ENCODE measurements around the gene BCL3.

Gene BCL3

DNA sequence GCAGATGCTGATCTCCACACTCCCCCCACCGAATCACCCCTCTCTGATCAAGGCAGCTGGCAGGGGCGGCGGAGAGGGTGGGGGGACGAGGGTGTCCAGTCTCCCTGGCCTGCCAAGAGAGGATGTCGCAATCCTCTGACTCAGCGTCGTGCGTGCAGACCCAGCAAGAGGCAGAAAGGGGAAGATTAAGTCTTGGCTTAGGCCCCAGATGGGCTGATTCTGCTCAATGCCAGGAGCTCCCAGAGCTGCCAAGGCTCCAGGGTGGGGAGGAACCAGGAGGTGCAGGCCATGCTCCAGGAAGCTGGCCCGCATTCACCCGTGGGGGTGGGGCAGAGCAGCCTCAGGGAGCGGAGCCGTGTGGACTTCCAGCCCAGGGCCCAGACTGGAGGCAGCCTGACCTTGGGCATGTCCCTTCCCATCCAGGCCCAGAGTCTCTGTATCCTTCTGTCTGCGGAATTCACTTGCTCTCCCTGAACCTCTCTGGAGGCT, 6.6 kb upstream of the BCL3 start:
- DNase-seq (ENCODE audit: low read depth, low spot score): peak; percentile 76

DNA sequence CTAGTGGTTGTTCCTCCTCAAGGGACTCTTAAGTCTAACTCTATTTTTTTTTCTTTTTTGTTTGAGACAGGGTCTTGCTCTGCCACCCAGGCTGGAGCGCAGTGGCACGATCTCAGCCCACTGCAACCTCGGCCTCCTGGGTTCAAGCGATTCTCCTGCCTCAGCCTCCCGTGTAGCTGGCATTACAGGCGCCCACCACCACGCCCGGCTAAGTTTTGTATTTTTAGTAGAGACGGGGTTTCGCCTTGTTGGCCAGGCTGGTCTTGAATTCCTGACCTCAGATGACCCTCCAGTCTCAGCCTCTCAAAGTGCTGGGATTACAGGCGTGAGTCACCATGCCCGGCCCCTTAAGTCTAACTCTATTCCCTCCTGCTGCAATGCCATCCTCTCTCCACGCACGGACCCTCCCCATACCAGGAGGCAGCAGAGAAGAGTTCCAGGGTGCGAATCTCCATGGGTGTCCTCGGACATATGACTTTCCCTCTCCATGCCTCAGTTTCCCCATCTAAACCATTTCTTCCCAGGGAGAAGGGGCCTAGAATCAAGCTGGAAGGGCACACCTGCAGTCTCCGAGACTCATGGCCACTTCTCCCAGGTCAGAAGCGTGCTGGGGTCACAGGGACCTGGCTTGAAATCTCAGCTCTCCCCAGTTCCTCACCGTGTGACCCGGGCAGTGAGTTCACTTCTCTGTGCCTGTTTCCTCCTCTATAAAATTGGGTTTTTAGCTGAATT, 6.0 kb upstream of the BCL3 start:
- DNase-seq (ENCODE audit: low read depth, low spot score): no peak

DNA sequence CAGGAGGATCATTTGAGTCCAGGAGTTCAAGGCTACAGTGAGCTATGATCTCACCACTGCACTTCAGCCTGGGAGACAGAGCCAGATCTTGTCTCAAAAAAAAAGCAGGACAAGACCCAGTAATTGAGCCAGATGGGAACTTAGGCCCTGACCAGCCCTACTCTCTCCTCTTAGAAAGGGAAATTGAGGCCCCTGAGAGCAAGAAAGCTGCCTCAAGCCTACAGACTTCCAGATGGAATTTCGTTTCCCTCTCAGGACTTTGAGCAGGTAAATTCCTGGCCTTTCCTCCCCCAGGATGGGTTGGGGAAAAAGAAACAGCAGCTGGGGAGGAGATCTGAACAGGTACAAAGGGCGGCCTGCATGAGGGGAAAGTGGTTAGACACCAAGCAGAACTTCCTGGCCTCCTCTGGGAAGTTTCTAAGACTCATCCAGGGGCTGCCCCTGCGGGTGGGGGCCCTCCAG, 3.6 kb upstream of the BCL3 start:
- no peak for DNase-seq (ENCODE audit: low read depth, low spot score)

GRCh38 chr19:44745341-44745831, 3.1 kb upstream of the BCL3 start:
- DNase-seq (ENCODE audit: low read depth, low spot score): peak; percentile 62

DNA sequence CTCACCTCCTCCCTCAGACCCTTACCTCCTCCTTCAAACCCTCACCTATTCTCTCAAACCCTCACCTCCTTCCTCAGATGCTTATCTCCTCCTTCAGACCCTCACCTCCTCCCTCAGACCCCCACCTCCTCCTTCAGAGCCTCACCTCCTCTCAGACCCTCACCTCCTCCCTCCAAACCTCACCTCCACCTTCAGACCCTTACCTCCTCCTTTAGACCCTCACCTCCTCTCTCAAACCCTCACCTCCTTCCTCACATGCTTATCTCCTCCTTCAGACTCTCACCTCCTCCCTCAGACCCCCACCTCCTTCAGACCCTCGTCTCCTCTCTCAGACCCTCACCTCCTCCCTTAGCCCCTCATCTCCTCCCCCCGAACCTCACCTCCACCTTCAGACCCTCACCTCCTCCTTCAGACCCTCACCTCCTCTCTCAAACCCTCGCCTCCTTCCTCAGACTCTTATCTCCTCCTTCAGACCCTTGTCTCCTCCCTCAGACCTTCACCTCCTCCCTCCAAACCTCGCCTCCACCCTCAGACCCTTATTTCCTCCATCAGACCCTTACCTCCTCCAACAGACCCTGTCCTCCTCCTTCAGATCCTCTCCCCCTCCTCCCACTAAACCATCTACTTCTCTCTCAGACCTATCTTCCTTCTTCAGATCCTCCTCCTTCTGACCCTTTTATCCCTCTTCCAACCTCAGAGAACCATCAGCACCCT, 2.5 kb upstream of the BCL3 start:
- DNase-seq (ENCODE audit: low read depth, low spot score): no peak

DNA sequence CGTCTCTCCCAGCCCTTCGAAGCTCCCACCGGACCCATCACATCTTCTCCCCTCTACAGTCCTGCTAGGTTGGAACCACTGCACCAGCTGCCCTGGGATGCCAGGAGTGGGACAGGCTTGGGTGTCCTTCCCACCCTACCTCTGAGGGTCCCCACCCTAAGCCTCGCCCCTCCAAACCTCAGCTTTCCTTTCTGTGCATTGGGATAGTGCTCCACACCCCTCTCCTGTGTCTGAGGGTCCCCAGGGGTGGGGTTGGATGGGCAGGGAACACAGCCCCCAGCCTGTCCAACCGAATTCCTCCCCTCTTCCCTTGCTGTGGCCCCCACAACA, 1.9 kb upstream of the BCL3 start:
- DNase-seq (ENCODE audit: low read depth, low spot score): no peak

DNA sequence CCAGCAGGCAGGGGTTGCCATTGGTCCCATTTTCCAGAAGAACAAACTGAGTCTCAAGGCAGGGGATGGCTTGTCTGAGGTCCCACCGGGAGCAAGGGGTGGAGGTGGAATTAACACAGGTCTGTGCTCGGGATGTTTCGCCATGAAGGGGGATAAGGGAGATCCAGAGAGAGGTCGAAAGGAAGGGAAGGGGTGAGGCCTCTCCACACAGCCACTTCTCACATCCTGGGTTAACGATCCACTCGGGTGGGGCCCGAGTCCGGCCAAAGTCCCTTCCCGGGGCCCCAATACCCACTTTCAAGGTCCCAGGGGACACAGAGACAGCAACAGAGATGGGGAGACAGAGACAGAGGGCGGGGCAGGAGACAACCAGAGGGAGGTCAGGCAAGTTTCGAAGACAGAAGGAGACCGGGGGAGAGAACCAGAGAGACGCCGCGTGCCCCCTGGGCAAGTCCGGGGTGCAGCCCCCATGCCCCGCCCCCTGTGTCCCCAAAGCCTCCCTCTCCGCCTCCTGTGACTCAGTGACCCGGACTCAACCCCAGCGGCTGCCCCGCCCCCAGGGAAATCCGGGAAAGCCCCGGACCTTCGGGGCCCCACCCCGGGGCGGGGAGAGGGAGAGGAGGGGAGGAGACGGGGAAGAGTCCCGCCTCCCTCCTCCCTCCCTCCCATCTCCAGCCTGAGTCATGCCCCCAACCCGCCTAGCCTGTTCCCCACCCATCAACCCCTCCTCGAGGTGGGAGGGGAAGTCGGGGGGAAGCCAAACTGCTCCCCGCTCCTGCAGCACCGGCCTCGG, 1.4 kb upstream of the BCL3 start:
- peak; percentile 79 for DNase-seq (ENCODE audit: low read depth, low spot score)

GRCh38 chr19:44747739-44748425, 626 bp upstream of the BCL3 start:
- peak; percentile 44 for DNase-seq (ENCODE audit: low read depth, low spot score)

GRCh38 chr19:44749292-44749691, 784 bp downstream of the BCL3 start:
- no peak for DNase-seq (ENCODE audit: low read depth, low spot score)

DNA sequence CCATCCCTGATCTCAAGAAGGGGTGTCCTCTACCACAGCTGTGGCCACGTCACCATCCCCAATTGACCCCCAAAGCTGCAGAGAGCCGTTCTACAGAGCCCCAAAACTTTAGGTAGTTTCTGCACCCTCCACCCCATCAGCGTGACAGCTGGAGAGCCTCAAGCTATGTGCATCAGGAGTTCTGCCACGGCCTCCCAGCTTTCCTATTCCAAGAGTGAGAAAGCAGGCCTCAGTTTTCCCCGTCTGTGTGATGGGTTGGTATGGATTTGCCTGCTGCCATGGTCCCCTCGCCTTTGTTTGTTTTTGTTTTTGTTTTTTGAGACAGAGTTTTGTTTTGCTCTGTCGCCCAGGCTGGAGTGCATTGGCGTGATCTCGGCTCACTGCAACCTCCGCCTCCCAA, 1.5 kb downstream of the BCL3 start:
- DNase-seq (ENCODE audit: low read depth, low spot score): no peak

DNA sequence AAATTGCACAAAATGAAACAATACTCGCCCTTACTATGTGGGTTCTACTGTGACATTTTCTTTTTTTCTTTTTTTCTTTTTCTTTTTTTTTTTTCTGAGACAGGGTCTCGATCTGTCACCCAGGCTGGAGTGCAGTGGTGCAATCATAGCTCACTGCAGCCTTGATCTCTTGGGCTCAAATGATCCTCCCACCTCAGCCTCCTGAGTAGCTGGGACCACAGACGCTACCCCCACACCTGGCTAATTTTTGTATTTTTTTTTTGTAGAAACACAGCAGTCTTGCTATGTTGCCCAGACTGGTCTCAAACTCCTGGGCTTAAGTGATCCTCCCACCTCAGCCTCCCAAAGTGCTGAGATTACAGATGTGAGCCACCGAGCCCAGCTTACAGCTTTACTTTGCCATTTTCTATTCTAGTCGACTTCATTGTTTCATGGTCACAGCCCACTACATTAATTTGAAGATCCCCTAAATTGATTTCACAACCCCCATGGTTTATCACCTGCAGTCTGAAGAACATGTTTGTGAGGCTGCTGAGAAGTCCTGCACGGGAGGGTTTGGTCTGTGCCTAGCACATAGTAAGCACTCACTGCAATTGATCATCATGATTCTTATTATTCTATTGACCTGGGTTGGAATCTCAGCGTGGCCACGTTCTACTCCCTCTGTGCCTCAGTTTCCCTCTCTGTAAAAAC, 3.8 kb downstream of the BCL3 start:
- DNase-seq (ENCODE audit: low read depth, low spot score): no peak

GRCh38 chr19:44752816-44753625, 4.5 kb downstream of the BCL3 start:
- DNase-seq (ENCODE audit: low read depth, low spot score): peak; percentile 75

- DNase-seq (ENCODE audit: low read depth, low spot score): no peak
These were observed 5.1 kb downstream of the BCL3 start for GRCh38 chr19:44753626-44753931.

DNA sequence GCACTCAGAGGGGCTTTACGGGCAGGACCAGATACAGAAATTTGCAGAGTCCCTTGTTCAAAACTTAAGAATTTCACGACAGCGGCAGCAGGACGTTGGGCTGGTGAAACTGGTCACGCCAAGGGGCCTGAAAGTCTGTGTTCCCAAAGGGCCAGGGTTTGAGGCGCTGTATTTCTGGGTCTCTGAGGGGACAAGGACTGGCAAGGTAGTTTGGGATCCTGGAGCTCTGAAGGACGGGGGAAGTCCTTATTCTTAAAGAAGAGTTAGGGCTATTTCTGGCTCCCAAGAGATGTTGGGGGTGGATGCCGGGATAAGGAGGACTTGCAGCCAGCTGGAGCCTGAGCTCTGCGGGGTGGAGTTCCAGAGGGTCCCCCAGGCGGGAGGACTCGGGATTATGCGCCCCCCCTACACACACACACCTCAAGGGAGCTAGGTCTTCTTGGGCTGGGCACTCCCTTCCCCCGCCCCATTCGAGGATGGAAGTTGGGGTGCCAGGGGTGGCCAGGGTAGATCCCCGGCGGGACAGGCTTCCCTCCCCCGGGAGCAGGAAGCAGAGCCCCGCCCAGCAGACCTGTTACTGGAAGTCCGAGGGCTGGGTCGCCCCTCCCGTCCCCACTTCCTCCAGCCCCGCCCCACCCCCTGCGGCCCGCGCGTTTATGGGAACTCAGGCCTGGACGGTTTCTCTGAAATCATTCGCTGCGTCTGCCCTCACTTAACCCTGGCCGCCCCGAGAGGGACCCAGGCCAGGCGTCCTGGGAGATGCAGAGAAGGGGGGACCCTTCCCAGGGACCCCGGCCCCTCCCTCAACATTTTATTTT, 5.6 kb downstream of the BCL3 start:
- peak; percentile 53 for DNase-seq (ENCODE audit: low read depth, low spot score)

- no peak for DNase-seq (ENCODE audit: low read depth, low spot score)
These were observed 6.2 kb downstream of the BCL3 start for GRCh38 chr19:44754750-44755080.

GRCh38 chr19:44755219-44755618, 6.7 kb downstream of the BCL3 start:
- no peak for DNase-seq (ENCODE audit: low read depth, low spot score)

DNA sequence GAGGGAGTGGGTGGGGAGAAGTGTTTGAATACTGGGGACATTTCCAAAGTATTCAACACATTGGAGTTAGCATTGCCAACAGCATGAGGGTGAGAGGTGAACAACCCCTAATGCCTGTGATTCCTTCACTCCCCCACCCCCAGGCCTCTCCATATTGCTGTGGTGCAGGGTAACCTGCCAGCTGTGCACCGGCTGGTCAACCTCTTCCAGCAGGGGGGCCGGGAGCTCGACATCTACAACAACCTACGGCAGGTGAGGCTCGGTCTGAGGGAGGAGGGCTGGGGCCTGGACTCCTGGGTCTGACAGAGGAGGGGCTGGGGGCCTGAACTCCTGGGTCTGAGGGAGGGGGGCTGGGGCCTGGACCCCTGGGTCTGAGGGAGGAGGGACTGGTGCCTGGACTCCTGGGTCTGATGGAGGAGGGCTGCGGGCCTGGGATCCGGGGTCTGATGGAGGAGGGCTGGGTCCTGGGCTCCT, 7.6 kb downstream of the BCL3 start:
- no peak for DNase-seq (ENCODE audit: low read depth, low spot score)

GRCh38 chr19:44757057-44757734, 8.7 kb downstream of the BCL3 start:
- DNase-seq (ENCODE audit: low read depth, low spot score): peak; percentile 71

Measured in ELF-1 (cell line).